ENCODE measurements around the gene GCM1. TPM values are rescaled to one million over a fixed set of nuclear protein-coding genes. Genes with fewer than 3 reads are reported as not detected.

Gene GCM1
- total RNA-seq, 1 experiment from 2014 or later = not detected

DNA sequence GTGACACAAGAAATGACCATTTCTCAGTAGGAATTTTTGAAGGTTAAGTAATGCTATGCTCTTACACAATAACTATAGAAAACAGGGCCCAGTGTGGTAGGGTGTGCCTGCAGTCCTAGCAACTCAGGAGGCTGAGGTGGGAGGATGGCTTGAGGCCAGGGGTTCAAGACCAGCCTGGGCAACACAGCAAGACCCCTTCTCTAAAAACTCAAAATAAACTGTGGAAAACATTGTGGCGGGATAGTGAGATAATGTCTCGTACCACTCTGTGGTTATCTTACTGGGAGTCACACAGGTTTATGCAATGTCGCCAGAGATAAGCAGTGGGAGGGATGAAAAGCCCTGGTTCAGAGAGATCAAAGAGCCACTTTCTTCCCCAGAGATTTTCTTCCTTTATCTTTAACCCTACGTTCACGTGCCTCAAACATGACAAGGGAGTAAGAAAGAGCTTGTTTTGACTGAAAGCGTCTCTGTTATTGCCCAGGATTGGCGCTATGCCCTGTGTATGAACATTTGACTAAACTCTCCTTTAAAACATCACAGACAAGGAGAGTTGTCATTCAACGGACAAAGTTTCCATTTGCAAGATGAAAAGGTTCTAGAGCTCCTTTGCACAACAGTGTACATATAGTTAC, 13.9 kb downstream of the GCM1 start:
- no TSS peak for BruUV-seq (replicated peaks)
- no peak overlapping the region for H3K27ac ChIP-seq (ENCODE audit: low read length)
- H3K27me3 ChIP-seq (ENCODE audit: control insufficient read depth, insufficient read depth, low read length) = peaks cover 6% of the 10 kb centered on the region; the same call in 1 of the 2 replicates
- ChIA-PET CTCF (interaction anchor here (0.6 kb wide), 1 partner anchor 32 kb away, joined by 4 read pairs; no protein-coding TSS in a partner anchor), POLR2A (no interaction called here)
- no peak overlapping the region for H3K4me3 ChIP-seq (ENCODE audit: low read depth in 2 of 2, low read length in 2 of 2)
- TF ChIP-seq REST (IDR thresholded peaks at IDR 0.05; ENCODE audit: insufficient read depth in 1 of 2, low read depth in 2 of 2, low read length in 1 of 2) (no peak), POLR2AphosphoS5 (IDR thresholded peaks at IDR 0.05; ENCODE audit: low read depth, low read length) (no peak), TCF7L2 (IDR thresholded peaks at IDR 0.05; ENCODE audit: low read depth, low read length) (no peak), SIN3A (IDR thresholded peaks at IDR 0.05; ENCODE audit: borderline replicate concordance, insufficient read depth, low read depth, low read length) (no peak)
- TF ChIP-seq, protein P1, sequence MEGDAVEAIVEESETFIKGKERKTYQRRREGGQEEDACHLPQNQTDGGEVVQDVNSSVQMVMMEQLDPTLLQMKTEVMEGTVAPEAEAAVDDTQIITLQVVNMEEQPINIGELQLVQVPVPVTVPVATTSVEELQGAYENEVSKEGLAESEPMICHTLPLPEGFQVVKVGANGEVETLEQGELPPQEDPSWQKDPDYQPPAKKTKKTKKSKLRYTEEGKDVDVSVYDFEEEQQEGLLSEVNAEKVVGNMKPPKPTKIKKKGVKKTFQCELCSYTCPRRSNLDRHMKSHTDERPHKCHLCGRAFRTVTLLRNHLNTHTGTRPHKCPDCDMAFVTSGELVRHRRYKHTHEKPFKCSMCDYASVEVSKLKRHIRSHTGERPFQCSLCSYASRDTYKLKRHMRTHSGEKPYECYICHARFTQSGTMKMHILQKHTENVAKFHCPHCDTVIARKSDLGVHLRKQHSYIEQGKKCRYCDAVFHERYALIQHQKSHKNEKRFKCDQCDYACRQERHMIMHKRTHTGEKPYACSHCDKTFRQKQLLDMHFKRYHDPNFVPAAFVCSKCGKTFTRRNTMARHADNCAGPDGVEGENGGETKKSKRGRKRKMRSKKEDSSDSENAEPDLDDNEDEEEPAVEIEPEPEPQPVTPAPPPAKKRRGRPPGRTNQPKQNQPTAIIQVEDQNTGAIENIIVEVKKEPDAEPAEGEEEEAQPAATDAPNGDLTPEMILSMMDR (IDR thresholded peaks at IDR 0.05) = no peak
- intact Hi-C loops (cut with micrococcal nuclease; ENCODE audit: unreplicated experiment) = no loop called here
- DNase-seq (ENCODE audit: low read depth, low spot score) (no peak), ATAC-seq (no peak)
- no peaks in the 10 kb centered on the region for H3K4me1 ChIP-seq (ENCODE audit: control insufficient read depth, insufficient read depth, low read length)
- no peaks in the 10 kb centered on the region for H3K36me3 ChIP-seq (ENCODE audit: control insufficient read depth, insufficient read depth, low read length)
- in situ Hi-C loops (cut with HindIII; ENCODE audit: low pct_unique_long_range_greater_than_20kb, low sequenced_read_pairs) = no loop called here
- no peaks in the 10 kb centered on the region for H3K9me3 ChIP-seq (ENCODE audit: control insufficient read depth, insufficient read depth, low read depth, low read length)

DNA sequence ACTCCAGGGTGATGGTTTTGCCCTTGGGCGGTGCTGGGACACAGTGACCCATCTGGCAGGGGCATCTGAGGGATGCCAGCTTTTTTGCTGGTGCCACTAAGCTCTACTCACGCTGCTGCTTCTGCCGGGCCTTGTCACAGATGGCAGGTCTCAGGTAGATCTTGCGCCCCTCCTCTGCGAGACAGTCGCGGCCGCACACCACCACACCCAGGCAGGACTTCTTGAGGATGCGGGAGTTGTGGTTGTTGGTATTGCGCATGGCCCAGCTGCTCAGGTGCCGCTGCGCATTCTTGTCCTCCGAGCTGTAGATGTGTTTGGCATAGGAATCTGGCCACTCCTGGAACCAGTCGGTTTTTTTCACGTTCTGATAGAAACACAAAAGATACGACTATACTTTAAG, 14.7 kb downstream of the GCM1 start:
- H3K27me3 ChIP-seq (ENCODE audit: control insufficient read depth, insufficient read depth, low read length) = peaks cover 9% of the 10 kb centered on the region
- no peaks in the 10 kb centered on the region for H3K36me3 ChIP-seq (ENCODE audit: control insufficient read depth, insufficient read depth, low read length)
- no peak overlapping the region for H3K27ac ChIP-seq (ENCODE audit: low read length)
- no peak for ATAC-seq
- no peaks in the 10 kb centered on the region for H3K9me3 ChIP-seq (ENCODE audit: control insufficient read depth, insufficient read depth, low read depth, low read length)
- DNase-seq (ENCODE audit: low read depth, low spot score) = no peak
- in situ Hi-C loops (cut with HindIII; ENCODE audit: low pct_unique_long_range_greater_than_20kb, low sequenced_read_pairs) = no loop called here
- TF ChIP-seq REST (IDR thresholded peaks at IDR 0.05; ENCODE audit: insufficient read depth in 1 of 2, low read depth in 2 of 2, low read length in 1 of 2) = no peak
- TF ChIP-seq, protein P1 (IDR thresholded peaks at IDR 0.05) = no peak
- H3K4me1 ChIP-seq (ENCODE audit: control insufficient read depth, insufficient read depth, low read length) = no peaks in the 10 kb centered on the region
- ChIA-PET CTCF (interaction anchor here (0.6 kb wide), 1 partner anchor 31 kb away, joined by 4 read pairs; no protein-coding TSS in a partner anchor), POLR2A (no interaction called here)
- no peak overlapping the region for H3K4me3 ChIP-seq (ENCODE audit: low read depth in 2 of 2, low read length in 2 of 2)
- BruUV-seq (replicated peaks) = no TSS peak
- intact Hi-C loops (cut with micrococcal nuclease; ENCODE audit: unreplicated experiment) = no loop called here

All from Panc1 (cell line).